ENCODE results near the gene PPP1R9A.

- TF ChIP-seq POLR2A (IDR thresholded peaks at IDR 0.05; ENCODE audit: low read length) (no peak), GATA1 (IDR thresholded peaks at IDR 0.05; ENCODE audit: low read depth, low read length) (no peak)
These were observed 250.0 kb downstream of the PPP1R9A start for GRCh38 chr7:95157381-95157780.

Measured in erythroblast (primary cell).